Testis (tissue), 2 donors: ENCODE measurements around the gene SLC4A5.

Source experiments
- POLR2A ChIP-seq: fragments of 450-650 bp; IDR thresholded peaks from one replicate; pipeline ENCODE4 v1.6.1; 2017; ENCODE audit warnings: antibody characterized with exemption, mild to moderate bottlenecking, moderate library complexity
- TF ChIP-seq, protein P1 (sequence below), 3 experiments: fragments of 450-650 bp in 2 of 3; fragments of 200-600 bp in 1 of 3; sonication (generic) in 1 of 3; IDR thresholded peaks; one replicate each; pipeline ENCODE4 v1.5.1; 2016 to 2019; ENCODE audit warnings: antibody characterized with exemption in 3 of 3, mild to moderate bottlenecking in 2 of 3, moderate library complexity in 1 of 3

DNA sequence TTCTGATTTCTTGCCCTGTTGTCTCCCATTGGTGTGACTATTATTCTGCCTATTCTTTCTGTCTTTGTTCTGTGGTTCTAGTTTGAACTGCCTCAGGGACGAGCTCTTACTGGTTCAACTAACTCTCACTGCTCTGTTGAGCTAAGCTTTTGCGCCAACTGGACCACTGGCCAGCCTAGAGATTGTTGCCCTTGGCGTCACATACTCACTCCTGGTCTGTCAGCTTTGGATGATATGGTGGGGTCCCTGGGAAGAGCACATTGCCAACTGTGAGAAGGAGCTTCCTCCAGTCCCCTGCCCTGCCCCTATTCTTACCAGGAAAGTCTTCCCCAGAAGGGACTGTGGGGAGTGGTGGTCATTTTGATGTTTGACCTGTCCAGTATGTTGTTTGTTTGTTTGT, 138.8 kb downstream of the SLC4A5 start:
- no peak for TF ChIP-seq POLR2A
- TF ChIP-seq, protein P1, sequence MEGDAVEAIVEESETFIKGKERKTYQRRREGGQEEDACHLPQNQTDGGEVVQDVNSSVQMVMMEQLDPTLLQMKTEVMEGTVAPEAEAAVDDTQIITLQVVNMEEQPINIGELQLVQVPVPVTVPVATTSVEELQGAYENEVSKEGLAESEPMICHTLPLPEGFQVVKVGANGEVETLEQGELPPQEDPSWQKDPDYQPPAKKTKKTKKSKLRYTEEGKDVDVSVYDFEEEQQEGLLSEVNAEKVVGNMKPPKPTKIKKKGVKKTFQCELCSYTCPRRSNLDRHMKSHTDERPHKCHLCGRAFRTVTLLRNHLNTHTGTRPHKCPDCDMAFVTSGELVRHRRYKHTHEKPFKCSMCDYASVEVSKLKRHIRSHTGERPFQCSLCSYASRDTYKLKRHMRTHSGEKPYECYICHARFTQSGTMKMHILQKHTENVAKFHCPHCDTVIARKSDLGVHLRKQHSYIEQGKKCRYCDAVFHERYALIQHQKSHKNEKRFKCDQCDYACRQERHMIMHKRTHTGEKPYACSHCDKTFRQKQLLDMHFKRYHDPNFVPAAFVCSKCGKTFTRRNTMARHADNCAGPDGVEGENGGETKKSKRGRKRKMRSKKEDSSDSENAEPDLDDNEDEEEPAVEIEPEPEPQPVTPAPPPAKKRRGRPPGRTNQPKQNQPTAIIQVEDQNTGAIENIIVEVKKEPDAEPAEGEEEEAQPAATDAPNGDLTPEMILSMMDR (IDR thresholded peaks at IDR 0.05): no peak
